A673 (cell line): ENCODE results near the gene NCKAP5. TPM values are rescaled to one million over a fixed set of nuclear protein-coding genes. Genes with fewer than 3 reads are reported as not detected.

Experiments used
- BruUV-seq: library from RNA; stranded (reverse); fragments of 400-500 nt; replicated peaks from 2 replicates; lab custom pipeline; 2021; lab: Mats Ljungman, UMichigan
- CTCF ChIA-PET: fragments of 300-600 bp; sonication (Branson Sonifier 250); formaldehyde crosslinking; loops from one replicate; lab custom pipeline; 2022; ENCODE audit warnings: antibody characterized with exemption; lab: Charles Lee
- POLR2A ChIA-PET: fragments of 300-600 bp; sonication (Branson Sonifier 250); formaldehyde crosslinking; loops from one replicate; lab custom pipeline; 2022; ENCODE audit warnings: antibody characterized with exemption; ENCODE audit not compliant: low non-redundant PET; lab: Charles Lee
- DNase-seq: peaks from one replicate; pipeline ENCODE4 v3.0.0-alpha.2; 2015; ENCODE audit warnings: low spot score
- H3K27ac ChIP-seq: fragments of 200-600 bp; sonication (generic); 2 replicates; pipeline ENCODE4 v1.5.1; 2016; ENCODE audit warnings: mixed run types, low read depth, mild to moderate bottlenecking, mixed read lengths, antibody characterized with exemption, low read length; ENCODE audit not compliant: poor library complexity, severe bottlenecking
- H3K27me3 ChIP-seq: fragments of 200-600 bp; sonication (generic); replicated peaks from 2 replicates; pipeline ENCODE4 v1.6.1; 2017; ENCODE audit warnings: mixed run types, low read depth, mild to moderate bottlenecking, mixed read lengths, antibody characterized with exemption, low read length; ENCODE audit not compliant: insufficient read depth, poor library complexity
- H3K36me3 ChIP-seq: fragments of 200-600 bp; sonication (generic); 2 replicates; pipeline ENCODE4 v1.6.1; 2016; ENCODE audit warnings: mixed run types, mild to moderate bottlenecking, mixed read lengths, antibody characterized with exemption, low read length; ENCODE audit not compliant: insufficient read depth, poor library complexity, severe bottlenecking
- H3K4me1 ChIP-seq: fragments of 200-600 bp; sonication (generic); 2 replicates; pipeline ENCODE4 v1.6.1; 2017; ENCODE audit warnings: mixed run types, mild to moderate bottlenecking, mixed read lengths, antibody characterized with exemption, low read length; ENCODE audit not compliant: insufficient read depth, poor library complexity, severe bottlenecking
- H3K4me3 ChIP-seq: fragments of 200-600 bp; sonication (generic); 2 replicates; pipeline ENCODE4 v1.5.1; 2016; ENCODE audit warnings: low read depth, mixed run types, mild to moderate bottlenecking, mixed read lengths, low read length; ENCODE audit not compliant: poor library complexity, severe bottlenecking
- H3K9me3 ChIP-seq: fragments of 200-600 bp; sonication (generic); 2 replicates; pipeline ENCODE4 v1.6.1; 2016; ENCODE audit warnings: mixed run types, low read depth, mild to moderate bottlenecking, mixed read lengths, antibody characterized with exemption, low read length; ENCODE audit not compliant: poor library complexity, severe bottlenecking
- EZH2 ChIP-seq: fragments of 200-600 bp; sonication (generic); IDR thresholded peaks from 2 replicates; pipeline ENCODE4 v1.6.1; 2017; ENCODE audit warnings: borderline replicate concordance, low read depth, mild to moderate bottlenecking, mixed read lengths, antibody characterized with exemption, low read length; ENCODE audit not compliant: poor library complexity, severe bottlenecking
- intact Hi-C: fragments of 100-400 bp; cut with micrococcal nuclease; formaldehyde crosslinking; loops from one replicate; pipeline ENCODE4 v1.10.0; 2022; ENCODE audit not compliant: unreplicated experiment
- total RNA-seq: library from RNA; stranded (reverse); gene quantifications from 2 replicates; pipeline ENCODE4 v1.2.3, GENCODE V29; 2021
- TF ChIP-seq, protein P1 (sequence below): fragments of 300-800, 200-600 bp; sonication (generic); conservative IDR thresholded peaks from 2 replicates; pipeline ENCODE4 v1.5.1; 2017; ENCODE audit warnings: low read depth, mild to moderate bottlenecking, antibody characterized with exemption, low read length, moderate library complexity, mixed read lengths

NCKAP5 gene
- total RNA-seq, 1 experiment from 2014 or later, result 26.6 TPM

DNA sequence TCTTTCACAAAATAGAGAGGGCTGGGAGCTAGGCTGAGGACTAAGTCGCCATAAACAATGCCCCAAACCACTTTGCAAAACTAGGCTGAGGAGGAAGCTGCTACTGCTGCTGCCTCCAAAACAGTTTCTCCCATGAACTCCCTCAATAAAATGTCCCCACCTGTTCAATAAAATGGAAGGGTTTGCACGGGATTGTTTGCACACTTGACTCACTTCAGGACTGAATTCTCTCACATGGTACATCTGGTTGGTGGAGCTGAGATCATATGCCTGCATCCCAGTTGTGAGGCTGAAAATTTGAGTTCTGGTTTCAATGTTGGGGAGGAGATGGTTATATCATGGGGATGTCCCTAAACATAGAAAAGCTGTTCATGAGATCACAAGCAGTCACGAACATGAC lies 26.5 kb downstream of the NCKAP5 start:
- Histone ChIP-seq H3K27ac (no peak overlapping the region), H3K4me1 (peaks cover 10% of the 10 kb centered on the region), H3K4me3 (no peak overlapping the region), H3K27me3 (no peaks in the 10 kb centered on the region), H3K9me3 (peaks cover 5% of the 10 kb centered on the region), H3K36me3 (no peaks in the 10 kb centered on the region)
- intact Hi-C loops, result no loop called here
- DNase-seq, result no peak
- BruUV-seq, result no TSS peak
- ChIA-PET CTCF (no interaction called here), POLR2A (no interaction called here)
- no peak for TF ChIP-seq EZH2
- TF ChIP-seq, protein P1, sequence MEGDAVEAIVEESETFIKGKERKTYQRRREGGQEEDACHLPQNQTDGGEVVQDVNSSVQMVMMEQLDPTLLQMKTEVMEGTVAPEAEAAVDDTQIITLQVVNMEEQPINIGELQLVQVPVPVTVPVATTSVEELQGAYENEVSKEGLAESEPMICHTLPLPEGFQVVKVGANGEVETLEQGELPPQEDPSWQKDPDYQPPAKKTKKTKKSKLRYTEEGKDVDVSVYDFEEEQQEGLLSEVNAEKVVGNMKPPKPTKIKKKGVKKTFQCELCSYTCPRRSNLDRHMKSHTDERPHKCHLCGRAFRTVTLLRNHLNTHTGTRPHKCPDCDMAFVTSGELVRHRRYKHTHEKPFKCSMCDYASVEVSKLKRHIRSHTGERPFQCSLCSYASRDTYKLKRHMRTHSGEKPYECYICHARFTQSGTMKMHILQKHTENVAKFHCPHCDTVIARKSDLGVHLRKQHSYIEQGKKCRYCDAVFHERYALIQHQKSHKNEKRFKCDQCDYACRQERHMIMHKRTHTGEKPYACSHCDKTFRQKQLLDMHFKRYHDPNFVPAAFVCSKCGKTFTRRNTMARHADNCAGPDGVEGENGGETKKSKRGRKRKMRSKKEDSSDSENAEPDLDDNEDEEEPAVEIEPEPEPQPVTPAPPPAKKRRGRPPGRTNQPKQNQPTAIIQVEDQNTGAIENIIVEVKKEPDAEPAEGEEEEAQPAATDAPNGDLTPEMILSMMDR, result no peak

DNA sequence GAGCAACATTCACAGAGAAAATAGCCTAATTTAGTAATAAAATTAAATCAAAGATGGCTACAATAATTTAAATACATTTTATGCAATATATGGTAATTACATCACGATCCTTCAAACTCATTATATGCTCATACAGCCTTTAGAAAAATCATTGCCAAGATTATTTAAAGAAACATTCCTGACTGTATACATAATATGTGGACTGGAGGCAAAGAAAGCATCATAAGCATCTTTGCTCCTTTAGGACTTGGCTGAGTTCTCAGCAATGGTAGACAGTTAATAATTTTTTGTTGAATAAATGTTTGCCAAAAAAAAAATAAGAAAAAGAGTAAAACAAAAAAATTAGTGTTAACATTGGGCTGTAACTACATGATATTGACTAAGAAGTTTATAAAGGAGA lies 26.9 kb downstream of the NCKAP5 start:
- Histone ChIP-seq H3K4me3 (no peak overlapping the region), H3K27ac (no peak overlapping the region), H3K4me1 (peaks cover 7% of the 10 kb centered on the region), H3K27me3 (no peaks in the 10 kb centered on the region), H3K9me3 (peaks cover 9% of the 10 kb centered on the region), H3K36me3 (no peaks in the 10 kb centered on the region)
- ChIA-PET POLR2A (no interaction called here), CTCF (no interaction called here)
- no peak for DNase-seq
- no TSS peak for BruUV-seq
- intact Hi-C loops, result no loop called here
- no peak for TF ChIP-seq EZH2
- TF ChIP-seq, protein P1, result no peak

DNA sequence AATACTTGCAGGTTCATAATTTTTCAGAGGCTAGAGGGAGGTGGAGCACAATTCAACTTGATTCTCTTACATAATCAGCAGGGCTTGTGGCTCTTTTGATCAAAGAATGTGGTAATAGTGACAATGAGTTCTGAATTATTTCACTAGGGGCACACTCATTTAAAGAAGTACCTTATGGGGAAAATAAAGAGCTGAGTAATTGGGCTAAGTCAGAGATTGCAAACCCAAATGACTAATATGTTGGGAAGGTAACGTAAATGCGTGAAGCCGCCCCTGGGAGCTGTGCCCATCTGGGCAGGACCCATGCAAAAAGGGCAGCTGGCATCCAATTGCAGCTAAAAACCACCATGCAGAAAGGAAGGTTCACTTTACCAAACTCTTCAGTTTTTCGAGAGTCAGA lies 35.3 kb downstream of the NCKAP5 start:
- Histone ChIP-seq H3K36me3 (no peaks in the 10 kb centered on the region), H3K27ac (peak overlapping the region; percentile 68), H3K9me3 (peaks cover 13% of the 10 kb centered on the region), H3K27me3 (no peaks in the 10 kb centered on the region), H3K4me3 (no peak overlapping the region), H3K4me1 (peaks cover 37% of the 10 kb centered on the region)
- POLR2A ChIA-PET, result no interaction called here
- intact Hi-C loops, result no loop called here
- DNase-seq, result peak; percentile 63
- CTCF ChIA-PET, result interaction anchor here (1.1 kb wide), 1 partner anchor 28 kb away, joined by 7 read pairs; no protein-coding TSS in a partner anchor
- no TSS peak for BruUV-seq
- TF ChIP-seq, protein P1, result peak; percentile 38; the same call in 1 of the 2 replicates
- TF ChIP-seq EZH2, result no peak
